HCT116 (cell line): ENCODE measurements around the gene CNTNAP2.

Experiments
- EGR1 ChIP-seq: IDR thresholded peaks from 2 replicates; pipeline ENCODE4 v1.6.1; 2012; ENCODE audit warnings: low read depth
- ELF1 ChIP-seq: IDR thresholded peaks from 2 replicates; pipeline ENCODE4 v1.6.1; 2012; ENCODE audit warnings: low read depth, borderline replicate concordance
- EZH2 ChIP-seq: fragments of 200-600 bp; sonication (generic); IDR thresholded peaks from 2 replicates; pipeline ENCODE4 v1.6.1; 2017; ENCODE audit warnings: antibody characterized with exemption, mixed run types
- FOSL1 ChIP-seq: IDR thresholded peaks from 2 replicates; pipeline ENCODE4 v1.6.1; 2012; ENCODE audit warnings: low read depth
- JUND ChIP-seq: IDR thresholded peaks from 2 replicates; pipeline ENCODE4 v1.6.1; 2012
- POLR2A ChIP-seq: IDR thresholded peaks from 2 replicates; pipeline ENCODE4 v1.7.0; 2011; ENCODE audit warnings: borderline replicate concordance; ENCODE audit not compliant: insufficient read depth, insufficient read length; ENCODE audit errors: extremely low read depth
- POLR2AphosphoS5 ChIP-seq: IDR thresholded peaks from 2 replicates; pipeline ENCODE4 v1.6.1; 2011; ENCODE audit warnings: mild to moderate bottlenecking, low read depth, low read length, moderate library complexity
- SRF ChIP-seq: IDR thresholded peaks from 2 replicates; pipeline ENCODE4 v1.6.1; 2012; ENCODE audit warnings: low read depth
- YY1 ChIP-seq: IDR thresholded peaks from 2 replicates; pipeline ENCODE4 v1.6.1; 2011; ENCODE audit warnings: low read length, low read depth, moderate library complexity, mild to moderate bottlenecking; ENCODE audit not compliant: insufficient replicate concordance; ENCODE audit errors: extremely low read depth
- ZBTB33 ChIP-seq: IDR thresholded peaks from 2 replicates; pipeline ENCODE4 v1.6.1; 2011; ENCODE audit warnings: mild to moderate bottlenecking, low read length, moderate library complexity; ENCODE audit not compliant: insufficient replicate concordance; ENCODE audit errors: extremely low read depth
- ZFX ChIP-seq: fragments of 450-650 bp; IDR thresholded peaks from 2 replicates; pipeline ENCODE4 v1.6.1; 2017
- TF ChIP-seq, protein P1 (sequence below), 3 experiments: fragments of 200-600 bp in 1 of 3; sonication (generic) in 1 of 3; IDR thresholded peaks in 2 of 3; conservative IDR thresholded peaks in 1 of 3; 2 replicates each; pipeline ENCODE4 v1.5.1; 2012 to 2017; ENCODE audit warnings: low read depth in 2 of 3, low read length in 2 of 3, antibody characterized with exemption in 1 of 3, borderline replicate concordance in 1 of 3, control low read depth in 1 of 3, mild to moderate bottlenecking in 1 of 3, mixed read lengths in 1 of 3, mixed run types in 1 of 3, moderate library complexity in 1 of 3; ENCODE audit not compliant: insufficient read depth in 1 of 3
- TF ChIP-seq, protein P2 (sequence below): IDR thresholded peaks from 2 replicates; pipeline ENCODE4 v1.6.1; 2012

GRCh38 chr7:148230296-148230695 is 2113.7 kb downstream of the CNTNAP2 start:
- TF ChIP-seq, protein P1, sequence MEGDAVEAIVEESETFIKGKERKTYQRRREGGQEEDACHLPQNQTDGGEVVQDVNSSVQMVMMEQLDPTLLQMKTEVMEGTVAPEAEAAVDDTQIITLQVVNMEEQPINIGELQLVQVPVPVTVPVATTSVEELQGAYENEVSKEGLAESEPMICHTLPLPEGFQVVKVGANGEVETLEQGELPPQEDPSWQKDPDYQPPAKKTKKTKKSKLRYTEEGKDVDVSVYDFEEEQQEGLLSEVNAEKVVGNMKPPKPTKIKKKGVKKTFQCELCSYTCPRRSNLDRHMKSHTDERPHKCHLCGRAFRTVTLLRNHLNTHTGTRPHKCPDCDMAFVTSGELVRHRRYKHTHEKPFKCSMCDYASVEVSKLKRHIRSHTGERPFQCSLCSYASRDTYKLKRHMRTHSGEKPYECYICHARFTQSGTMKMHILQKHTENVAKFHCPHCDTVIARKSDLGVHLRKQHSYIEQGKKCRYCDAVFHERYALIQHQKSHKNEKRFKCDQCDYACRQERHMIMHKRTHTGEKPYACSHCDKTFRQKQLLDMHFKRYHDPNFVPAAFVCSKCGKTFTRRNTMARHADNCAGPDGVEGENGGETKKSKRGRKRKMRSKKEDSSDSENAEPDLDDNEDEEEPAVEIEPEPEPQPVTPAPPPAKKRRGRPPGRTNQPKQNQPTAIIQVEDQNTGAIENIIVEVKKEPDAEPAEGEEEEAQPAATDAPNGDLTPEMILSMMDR (IDR thresholded peaks at IDR 0.05 in 2 of 3, conservative IDR thresholded peaks at IDR 0.05 in 1 of 3; ENCODE audit: borderline replicate concordance in 1 of 3, insufficient read depth in 1 of 3, low read depth in 2 of 3, low read length in 2 of 3): no peak
- TF ChIP-seq POLR2AphosphoS5 (no peak), ZFX (no peak), POLR2A (no peak), EZH2 (no peak), FOSL1 (no peak), JUND (no peak), SRF (no peak), EGR1 (no peak), ELF1 (no peak), YY1 (no peak), ZBTB33 (no peak)
- TF ChIP-seq, protein P2, sequence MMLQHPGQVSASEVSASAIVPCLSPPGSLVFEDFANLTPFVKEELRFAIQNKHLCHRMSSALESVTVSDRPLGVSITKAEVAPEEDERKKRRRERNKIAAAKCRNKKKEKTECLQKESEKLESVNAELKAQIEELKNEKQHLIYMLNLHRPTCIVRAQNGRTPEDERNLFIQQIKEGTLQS: no peak
